HepG2 (cell line): ENCODE results near the gene TEX26. TPM values are rescaled to one million over a fixed set of nuclear protein-coding genes. Genes with fewer than 3 reads are reported as not detected.

Source experiments
- ATAC-seq: fragments of 200-7000 bp; cut with Tn5 transposase; 3 replicates; pipeline ENCODE4 v1.9.1; 2020; ENCODE audit warnings: mild to moderate bottlenecking, moderate library complexity
- BruUV-seq: library from RNA; stranded (reverse); fragments of 400-500 nt; replicated peaks from 2 replicates; lab custom pipeline; 2021; lab: Mats Ljungman, UMichigan
- CTCF ChIA-PET: fragments of 300-600 bp; formaldehyde crosslinking; extraction: SDS; loops from one replicate; lab custom pipeline; 2021; ENCODE audit warnings: low total read pairs, inconsistent platforms, low intra/inter-chr PET ratio; lab: Yijun Ruan, JAX
- POLR2A ChIA-PET: fragments of 350-600 bp; sonication (Branson Sonifier 250); formaldehyde crosslinking; loops from one replicate; lab custom pipeline; 2020; ENCODE audit warnings: antibody characterized with exemption, inconsistent platforms; lab: Yijun Ruan, JAX
- DNase-seq: peaks from one replicate; pipeline ENCODE4 v3.0.0-alpha.2; 2015; ENCODE audit warnings: low spot score
- FAIRE-seq: peaks from 3 replicates; lab custom pipeline; 2011; peaks lifted over from hg19 to GRCh38; lab: Jason Lieb, UNC
- H2AFZ ChIP-seq: one replicate; pipeline ENCODE4 v1.6.1; 2011; ENCODE audit warnings: low read length, inconsistent platforms
- H3K27ac ChIP-seq: fragments of 300-600 bp; 3 replicates; pipeline ENCODE4 v1.8.0; 2011; ENCODE audit warnings: mixed run types, mild to moderate bottlenecking, mixed read lengths, low read length, inconsistent platforms; ENCODE audit not compliant: insufficient read depth; ENCODE audit errors: extremely low read length
- H3K27me3 ChIP-seq, 2 experiments: fragments of 200-600 bp in 1 of 2; 2 replicates in 1 of 2; 3 replicates in 1 of 2; pipeline versions ENCODE4 v1.6.0 to v1.8.0; 2011; ENCODE audit warnings: low read length in 2 of 2, mild to moderate bottlenecking in 2 of 2, moderate library complexity in 2 of 2, inconsistent platforms in 1 of 2; ENCODE audit not compliant: insufficient read depth in 2 of 2, control insufficient read depth in 1 of 2
- H3K36me3 ChIP-seq, 2 experiments: fragments of 200-600 bp in 1 of 2; replicated peaks in 1 of 2; 2 replicates in 1 of 2; 3 replicates in 1 of 2; pipeline versions ENCODE4 v1.5.1 to v1.8.0; 2011; ENCODE audit warnings: low read length in 2 of 2, inconsistent platforms in 1 of 2; ENCODE audit not compliant: insufficient read depth in 2 of 2, control insufficient read depth in 1 of 2
- H3K4me1 ChIP-seq: 2 replicates; pipeline ENCODE4 v1.5.1; 2012; ENCODE audit warnings: low read length, inconsistent platforms; ENCODE audit not compliant: insufficient read depth
- H3K4me2 ChIP-seq: 2 replicates; pipeline ENCODE4 v1.6.0; 2011; ENCODE audit warnings: low read depth, low read length, inconsistent platforms
- H3K4me3 ChIP-seq, 3 experiments: fragments of 200-600 bp in 1 of 3; sonication (generic), shearing (Covaris generic) in 1 of 3; replicated peaks in 1 of 3; 2 replicates each; pipeline ENCODE4 v1.5.1; 2011 to 2016; ENCODE audit warnings: low read length in 3 of 3, inconsistent platforms in 2 of 3, low read depth in 2 of 3, mild to moderate bottlenecking in 2 of 3, control low read depth in 1 of 3, mixed read lengths in 1 of 3; ENCODE audit not compliant: insufficient read depth in 1 of 3
- H3K79me2 ChIP-seq: one replicate; pipeline ENCODE4 v1.6.1; 2011; ENCODE audit warnings: low read length, inconsistent platforms; ENCODE audit not compliant: insufficient read depth
- H3K9ac ChIP-seq: 2 replicates; pipeline ENCODE4 v1.6.0; 2011; ENCODE audit warnings: mild to moderate bottlenecking, low read depth, low read length, inconsistent platforms; ENCODE audit not compliant: insufficient read depth
- H3K9me3 ChIP-seq: 2 replicates; pipeline ENCODE4 v1.5.1; 2012; ENCODE audit warnings: mild to moderate bottlenecking, low read length
- H4K20me1 ChIP-seq: 2 replicates; pipeline ENCODE4 v1.6.0; 2011; ENCODE audit warnings: inconsistent platforms, mild to moderate bottlenecking, low read length, moderate library complexity; ENCODE audit not compliant: insufficient read depth
- ATM ChIP-seq: fragments of 450-650 bp; IDR thresholded peaks from 2 replicates; pipeline ENCODE4 v1.7.1; 2017; ENCODE audit warnings: mild to moderate bottlenecking, borderline replicate concordance
- FOXP1 ChIP-seq, 2 experiments: fragments of 450-650 bp in 1 of 2; IDR thresholded peaks; 2 replicates each; pipeline ENCODE4 v1.6.1; 2017 to 2018; ENCODE audit warnings: antibody characterized with exemption in 1 of 2
- KDM1A ChIP-seq: IDR thresholded peaks from 2 replicates; pipeline ENCODE4 v1.6.1; 2016; ENCODE audit warnings: missing compliant biosample characterization
- MTERF4 ChIP-seq: sonication (generic); formaldehyde crosslinking; IDR thresholded peaks from 2 replicates; pipeline ENCODE4 v1.8.0; 2023; ENCODE audit warnings: mild to moderate bottlenecking, missing genetic modification reagents
- NR2F2 ChIP-seq: IDR thresholded peaks from 2 replicates; pipeline ENCODE4 v1.6.1; 2012; ENCODE audit warnings: low read depth, inconsistent platforms, borderline replicate concordance
- PRPF4 ChIP-seq: fragments of 200-400 bp; formaldehyde crosslinking; IDR thresholded peaks from 2 replicates; pipeline ENCODE4 v1.6.1; 2016; ENCODE audit warnings: low read length, low read depth; ENCODE audit not compliant: poor library complexity, severe bottlenecking
- REXO4 ChIP-seq: sonication (generic); formaldehyde crosslinking; IDR thresholded peaks from 2 replicates; pipeline ENCODE4 v1.8.0; 2022; ENCODE audit warnings: missing genetic modification reagents, mild to moderate bottlenecking, borderline replicate concordance
- TOPORS ChIP-seq: sonication (generic); formaldehyde crosslinking; IDR thresholded peaks from 2 replicates; pipeline ENCODE4 v1.8.0; 2023; ENCODE audit warnings: mild to moderate bottlenecking, missing genetic modification reagents
- ZBED4 ChIP-seq: sonication (generic); formaldehyde crosslinking; IDR thresholded peaks from 2 replicates; pipeline ENCODE4 v1.4.0; 2020; ENCODE audit warnings: missing genetic modification reagents, borderline replicate concordance
- ZNF235 ChIP-seq: sonication (generic); formaldehyde crosslinking; IDR thresholded peaks from 2 replicates; pipeline ENCODE4 v1.8.1; 2023; ENCODE audit warnings: mild to moderate bottlenecking, missing genetic modification reagents, borderline replicate concordance
- ZNF354B ChIP-seq: sonication (generic); formaldehyde crosslinking; IDR thresholded peaks from 2 replicates; pipeline ENCODE4 v1.8.0; 2022; ENCODE audit warnings: mild to moderate bottlenecking, missing genetic modification reagents
- ZNF703 ChIP-seq: sonication (generic); formaldehyde crosslinking; IDR thresholded peaks from 2 replicates; pipeline ENCODE4 v1.5.1; 2020; ENCODE audit warnings: missing genetic modification reagents, mild to moderate bottlenecking, moderate library complexity, borderline replicate concordance
- ZNF776 ChIP-seq: sonication (generic); formaldehyde crosslinking; IDR thresholded peaks from 2 replicates; pipeline ENCODE4 v1.4.0; 2020; ENCODE audit warnings: mild to moderate bottlenecking, missing genetic modification reagents
- in situ Hi-C: cut with HindIII; loops from 2 replicates; pipeline ENCODE4 v1.10.0; 2017; ENCODE audit warnings: low pct_unique_long_range_greater_than_20kb; ENCODE audit not compliant: extremely low pct_ligation_motif_present
- intact Hi-C: fragments of 100-400 bp; cut with micrococcal nuclease; formaldehyde crosslinking; loops from one replicate; pipeline ENCODE4 v1.10.0; 2022; ENCODE audit not compliant: unreplicated experiment
- polyA plus RNA-seq, 8 experiments: library from polyadenylated mRNA; depleted of rRNA in 3 of 8; stranded (reverse) in 7 of 8; unstranded in 1 of 8; fragments of >200 nt; fragmentation: Illumina TruSeq in 4 of 8; extraction: Trizol in 4 of 8; gene quantifications; 2 replicates each; pipeline versions ENCODE4 v1.2.1 to v1.2.3, GENCODE V29; 2011 to 2016; ENCODE audit warnings: low read depth in 4 of 8, missing spikeins in 1 of 8, mixed read lengths in 1 of 8; ENCODE audit not compliant: insufficient read depth in 1 of 8
- total RNA-seq, 5 experiments: library from RNA; depleted of rRNA; stranded (reverse); fragments of >200 nt; fragmentation: Illumina TruSeq; extraction: Trizol; gene quantifications; 2 replicates each; pipeline ENCODE4 v1.2.3, GENCODE V29; 2016; ENCODE audit warnings: low read depth in 1 of 5
- TF ChIP-seq, protein P1 (sequence below): sonication (generic); formaldehyde crosslinking; IDR thresholded peaks from 2 replicates; pipeline ENCODE4 v1.5.0; 2020; ENCODE audit warnings: mild to moderate bottlenecking, missing genetic modification reagents, borderline replicate concordance

TEX26 gene
- total and polyA plus RNA-seq, 2 of the 13 experiments (the other 11 are each of a cell fraction or from before 2014, with no cell fraction given) = not detected

DNA sequence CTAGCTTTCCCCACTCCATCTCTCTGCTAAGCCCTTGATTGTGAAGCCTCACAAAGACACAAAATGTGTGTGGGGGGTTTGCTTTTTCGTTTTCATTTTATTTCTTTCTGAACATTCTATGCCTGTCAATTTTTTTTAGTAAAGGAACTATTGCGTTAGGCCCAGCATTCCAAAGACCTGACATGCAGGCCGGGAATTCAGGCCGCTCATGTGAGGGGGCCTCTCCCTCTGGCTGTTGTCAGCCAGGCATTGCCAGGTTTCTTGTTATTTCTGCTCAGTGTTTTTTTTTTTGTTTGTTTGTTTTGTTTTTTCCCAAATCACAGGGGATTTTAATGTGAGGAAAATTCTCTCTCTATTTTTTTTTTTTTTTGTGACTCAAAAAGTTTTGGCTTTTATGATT is 36.7 kb upstream of the TEX26 start (continued):
- no peak for TF ChIP-seq ATM
- TF ChIP-seq, all 625 proteins: peak for 0

GRCh38 chr13:30898070-30898469 is 34.4 kb upstream of the TEX26 start:
- CTCF ChIA-PET = no interaction called here
- POLR2A ChIA-PET = no interaction called here
- H3K36me3 ChIP-seq = no peaks in the 10 kb centered on the region
- H2AFZ ChIP-seq = no peak overlapping the region
- no peak overlapping the region for H3K9ac ChIP-seq
- intact Hi-C loops = no loop called here
- peaks cover 24% of the 10 kb centered on the region for H3K4me1 ChIP-seq
- H3K9me3 ChIP-seq = no peaks in the 10 kb centered on the region
- FAIRE-seq (no peak), DNase-seq (no peak), ATAC-seq (no peak)
- H4K20me1 ChIP-seq = no peaks in the 10 kb centered on the region
- no peak for TF ChIP-seq ZNF354B (CRISPR knock-in tag)
- no peak for TF ChIP-seq FOXP1 (IDR thresholded peaks at IDR 0.05)
- TF ChIP-seq FOXP1 (CRISPR knock-in tag; IDR thresholded peaks at IDR 0.05) = no peak
- no peak for TF ChIP-seq NR2F2
- TF ChIP-seq REXO4 (CRISPR knock-in tag) = no peak
- no peak for TF ChIP-seq TOPORS (CRISPR knock-in tag)
- no peak for TF ChIP-seq ZNF703
- no peak for TF ChIP-seq MTERF4 (CRISPR knock-in tag)
- TF ChIP-seq PRPF4 = no peak
- no peak for TF ChIP-seq ZNF776 (CRISPR knock-in tag)
- TF ChIP-seq, protein P1, sequence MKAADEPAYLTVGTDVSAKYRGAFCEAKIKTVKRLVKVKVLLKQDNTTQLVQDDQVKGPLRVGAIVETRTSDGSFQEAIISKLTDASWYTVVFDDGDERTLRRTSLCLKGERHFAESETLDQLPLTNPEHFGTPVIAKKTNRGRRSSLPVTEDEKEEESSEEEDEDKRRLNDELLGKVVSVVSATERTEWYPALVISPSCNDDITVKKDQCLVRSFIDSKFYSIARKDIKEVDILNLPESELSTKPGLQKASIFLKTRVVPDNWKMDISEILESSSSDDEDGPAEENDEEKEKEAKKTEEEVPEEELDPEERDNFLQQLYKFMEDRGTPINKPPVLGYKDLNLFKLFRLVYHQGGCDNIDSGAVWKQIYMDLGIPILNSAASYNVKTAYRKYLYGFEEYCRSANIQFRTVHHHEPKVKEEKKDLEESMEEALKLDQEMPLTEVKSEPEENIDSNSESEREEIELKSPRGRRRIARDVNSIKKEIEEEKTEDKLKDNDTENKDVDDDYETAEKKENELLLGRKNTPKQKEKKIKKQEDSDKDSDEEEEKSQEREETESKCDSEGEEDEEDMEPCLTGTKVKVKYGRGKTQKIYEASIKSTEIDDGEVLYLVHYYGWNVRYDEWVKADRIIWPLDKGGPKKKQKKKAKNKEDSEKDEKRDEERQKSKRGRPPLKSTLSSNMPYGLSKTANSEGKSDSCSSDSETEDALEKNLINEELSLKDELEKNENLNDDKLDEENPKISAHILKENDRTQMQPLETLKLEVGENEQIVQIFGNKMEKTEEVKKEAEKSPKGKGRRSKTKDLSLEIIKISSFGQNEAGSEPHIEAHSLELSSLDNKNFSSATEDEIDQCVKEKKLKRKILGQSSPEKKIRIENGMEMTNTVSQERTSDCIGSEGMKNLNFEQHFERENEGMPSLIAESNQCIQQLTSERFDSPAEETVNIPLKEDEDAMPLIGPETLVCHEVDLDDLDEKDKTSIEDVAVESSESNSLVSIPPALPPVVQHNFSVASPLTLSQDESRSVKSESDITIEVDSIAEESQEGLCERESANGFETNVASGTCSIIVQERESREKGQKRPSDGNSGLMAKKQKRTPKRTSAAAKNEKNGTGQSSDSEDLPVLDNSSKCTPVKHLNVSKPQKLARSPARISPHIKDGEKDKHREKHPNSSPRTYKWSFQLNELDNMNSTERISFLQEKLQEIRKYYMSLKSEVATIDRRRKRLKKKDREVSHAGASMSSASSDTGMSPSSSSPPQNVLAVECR = no peak
- TF ChIP-seq KDM1A = no peak
- TF ChIP-seq ZNF235 (CRISPR knock-in tag) = no peak
- TF ChIP-seq ZBED4 (CRISPR knock-in tag) = no peak
- H3K27me3 ChIP-seq = peaks cover 0 to 8% of the 10 kb centered on the region in 2 experiments; a peak in 1 of 5 replicates
- peak overlapping the region; percentile 51; the same call in 1 of the 2 replicates for H3K4me2 ChIP-seq
- H3K4me3 ChIP-seq = no peak overlapping the region
- no peak overlapping the region for H3K27ac ChIP-seq
- in situ Hi-C loops = no loop called here
- no TSS peak for BruUV-seq
- no peaks in the 10 kb centered on the region for H3K79me2 ChIP-seq
